ENCODE results near the gene CKAP2L.

Gene CKAP2L

GRCh38 chr2:112694182-112694581 is 70.2 kb downstream of the CKAP2L start:
- Mint-ChIP-seq H3K4me1 (ENCODE audit: low read depth in 2 of 2) (peaks cover 28 to 31% of the 10 kb centered on the region in 2 donors), H3K4me3 (no peak overlapping the region), H3K36me3 (ENCODE audit: insufficient read depth) (no peaks in the 10 kb centered on the region), H3K9me3 (no peaks in the 10 kb centered on the region), H3K27ac (no peak overlapping the region), H3K27me3 (no peaks in the 10 kb centered on the region)
- DNase-seq, result no peak
- no peak for ATAC-seq (replicated peaks)

DNA sequence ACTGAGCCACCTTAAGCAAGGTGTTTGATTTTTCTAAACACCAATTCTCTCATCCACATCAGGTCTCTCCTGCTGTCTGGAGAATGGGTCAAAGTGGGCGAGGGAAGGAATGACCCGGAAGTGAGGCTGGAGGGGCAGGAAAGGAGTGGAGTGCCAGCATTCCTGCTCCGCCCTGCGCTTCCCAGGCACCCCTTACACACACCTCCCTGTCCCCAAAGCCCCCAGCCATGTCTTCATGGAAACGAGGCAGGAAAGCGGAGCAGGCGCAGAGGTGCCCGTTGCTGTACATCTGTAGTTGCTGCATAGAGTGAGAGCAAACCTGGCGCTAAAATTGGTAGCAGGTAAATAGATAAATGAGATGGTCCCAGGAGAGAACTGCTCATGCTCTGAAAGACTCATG is 70.8 kb downstream of the CKAP2L start:
- ATAC-seq (replicated peaks), result no peak
- Mint-ChIP-seq H3K9me3 (no peaks in the 10 kb centered on the region), H3K4me3 (no peak overlapping the region), H3K36me3 (ENCODE audit: insufficient read depth) (no peaks in the 10 kb centered on the region), H3K27ac (peak overlapping the region; percentile 77 to 89), H3K4me1 (ENCODE audit: low read depth in 2 of 2) (peaks cover 28 to 31% of the 10 kb centered on the region in 2 donors), H3K27me3 (no peaks in the 10 kb centered on the region)
- DNase-seq, result no peak

DNA sequence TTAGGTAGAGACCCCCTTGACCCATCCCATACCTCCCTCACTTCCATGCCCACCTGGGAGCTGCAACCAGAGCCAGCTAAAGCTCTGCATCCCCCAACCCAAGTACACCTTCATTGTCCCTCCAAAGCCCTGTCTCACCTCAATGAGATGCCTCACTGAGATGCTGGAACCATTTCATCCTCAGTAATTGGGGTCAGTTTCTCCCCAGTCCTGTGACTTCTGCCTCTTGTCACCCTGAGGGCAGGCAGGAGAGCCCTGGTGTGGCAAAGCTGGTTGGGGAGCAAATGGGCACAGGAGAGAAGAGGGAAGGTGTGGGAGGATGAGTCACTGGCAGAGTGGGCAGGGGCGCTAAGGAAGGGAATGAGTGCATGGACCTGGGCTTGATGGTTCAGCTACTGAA is 71.5 kb downstream of the CKAP2L start:
- no peaks in the 10 kb centered on the region for H3K36me3 Mint-ChIP-seq (ENCODE audit: insufficient read depth)
- ATAC-seq (replicated peaks) (no peak), DNase-seq (no peak)
- H3K4me1 Mint-ChIP-seq (ENCODE audit: low read depth in 2 of 2), result peaks cover 28 to 31% of the 10 kb centered on the region in 2 donors
- no peaks in the 10 kb centered on the region for H3K27me3 Mint-ChIP-seq
- no peaks in the 10 kb centered on the region for H3K9me3 Mint-ChIP-seq
- peak overlapping the region; percentile 47 to 56 for H3K4me3 Mint-ChIP-seq
- peak overlapping the region; percentile 77 to 89 for H3K27ac Mint-ChIP-seq

- Mint-ChIP-seq H3K4me1 (ENCODE audit: low read depth in 2 of 2) (peaks cover 28 to 31% of the 10 kb centered on the region in 2 donors), H3K36me3 (ENCODE audit: insufficient read depth) (no peaks in the 10 kb centered on the region), H3K27me3 (no peaks in the 10 kb centered on the region), H3K27ac (peak overlapping the region; percentile 77 to 89), H3K4me3 (peak overlapping the region; percentile 47 to 56), H3K9me3 (no peaks in the 10 kb centered on the region)
- DNase-seq (peak; percentile 25 to 40 (median 33)), ATAC-seq (replicated peaks) (peak; percentile 84)
Measured at GRCh38 chr2:112692495-112692911, 71.9 kb downstream of the CKAP2L start.

DNA sequence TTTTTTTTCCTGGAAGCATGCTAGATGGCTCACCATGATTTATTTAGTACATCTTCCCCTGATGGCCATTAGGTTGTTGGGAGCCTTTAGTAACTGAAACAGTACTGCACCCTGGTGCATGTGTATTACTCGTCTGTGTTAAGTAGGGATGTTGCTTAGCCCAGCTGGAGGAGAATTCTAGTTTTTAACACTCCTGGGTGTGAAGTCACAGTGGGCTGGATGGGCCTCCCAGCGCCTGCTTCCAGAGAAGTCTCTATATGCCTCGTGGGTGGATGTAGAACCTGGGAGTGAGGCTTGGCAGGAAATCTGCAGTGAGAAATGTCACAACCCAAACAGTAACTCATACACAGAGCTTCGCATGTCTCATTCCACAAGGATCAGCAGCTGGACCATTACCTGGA is 72.5 kb downstream of the CKAP2L start:
- Mint-ChIP-seq H3K36me3 (ENCODE audit: insufficient read depth) (no peaks in the 10 kb centered on the region), H3K27ac (peak overlapping the region; percentile 77 to 89), H3K9me3 (no peaks in the 10 kb centered on the region), H3K27me3 (no peaks in the 10 kb centered on the region), H3K4me1 (ENCODE audit: low read depth in 2 of 2) (peaks cover 28 to 31% of the 10 kb centered on the region in 2 donors), H3K4me3 (peak overlapping the region; percentile 56 to 71)
- ATAC-seq (replicated peaks), result no peak
- no peak for DNase-seq

- Mint-ChIP-seq H3K4me1 (ENCODE audit: low read depth in 2 of 2) (peaks cover 28 to 31% of the 10 kb centered on the region in 2 donors), H3K9me3 (no peaks in the 10 kb centered on the region), H3K27ac (peak overlapping the region in 1 of 2 donors; percentile 78), H3K27me3 (no peaks in the 10 kb centered on the region), H3K4me3 (peak overlapping the region; percentile 56 to 71), H3K36me3 (ENCODE audit: insufficient read depth) (no peaks in the 10 kb centered on the region)
- ATAC-seq (replicated peaks) (peak; percentile 85), DNase-seq (peak; percentile 57 to 63 (median 59))
Measured at GRCh38 chr2:112690853-112691401, 73.5 kb downstream of the CKAP2L start.

DNA sequence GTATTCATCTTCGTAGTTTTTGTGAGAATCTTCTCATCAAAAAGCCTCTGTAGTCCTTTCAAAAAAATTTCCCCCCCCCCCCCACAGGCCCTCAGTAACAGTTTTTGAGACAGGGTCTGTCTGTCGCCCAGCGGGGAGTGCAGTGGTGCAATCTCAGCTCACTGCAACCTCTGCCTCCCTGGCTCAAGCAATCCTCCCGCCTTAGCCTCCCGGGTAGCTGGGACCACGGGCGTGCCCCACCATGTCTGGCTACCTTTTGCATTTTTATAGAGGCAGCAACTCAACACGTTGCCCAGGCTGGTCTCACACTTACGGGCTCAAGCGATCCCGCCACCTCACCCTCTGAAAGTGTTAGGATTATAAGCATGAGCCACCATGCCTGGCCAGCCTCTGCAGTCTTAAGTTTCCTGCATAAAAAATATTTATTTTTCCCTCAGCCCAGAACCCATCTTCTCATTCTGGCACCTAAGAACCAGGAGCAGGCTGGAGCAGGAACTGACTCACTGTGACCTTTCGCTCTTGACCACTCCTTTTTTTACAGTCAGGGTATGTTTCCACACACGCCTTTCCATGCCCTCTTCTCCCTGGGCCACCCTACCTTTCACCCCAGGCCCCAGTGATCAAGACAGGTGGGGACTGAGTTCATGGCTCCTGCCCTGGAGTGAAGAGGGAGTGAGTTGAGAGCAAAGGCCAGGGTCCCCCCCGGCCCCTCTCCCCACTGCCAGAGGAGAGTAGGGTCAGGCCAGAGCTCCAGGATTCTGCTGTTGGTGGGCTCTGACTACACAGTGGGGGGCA is 76.1 kb downstream of the CKAP2L start:
- DNase-seq, result no peak
- Mint-ChIP-seq H3K4me3 (no peak overlapping the region), H3K27ac (no peak overlapping the region), H3K36me3 (ENCODE audit: insufficient read depth) (no peaks in the 10 kb centered on the region), H3K27me3 (no peaks in the 10 kb centered on the region), H3K9me3 (no peaks in the 10 kb centered on the region), H3K4me1 (ENCODE audit: low read depth in 2 of 2) (peaks cover 34 to 38% of the 10 kb centered on the region in 2 donors)
- no peak for ATAC-seq (replicated peaks)

- no peak overlapping the region for H3K27ac Mint-ChIP-seq
- H3K4me3 Mint-ChIP-seq, result no peak overlapping the region
- no peak for DNase-seq
- no peaks in the 10 kb centered on the region for H3K9me3 Mint-ChIP-seq
- H3K36me3 Mint-ChIP-seq (ENCODE audit: insufficient read depth), result no peaks in the 10 kb centered on the region
- ATAC-seq (replicated peaks), result no peak
- peaks cover 27 to 31% of the 10 kb centered on the region in 2 donors for H3K4me1 Mint-ChIP-seq (ENCODE audit: low read depth in 2 of 2)
- no peaks in the 10 kb centered on the region for H3K27me3 Mint-ChIP-seq
Measured at GRCh38 chr2:112687522-112687921, 76.9 kb downstream of the CKAP2L start.

Measured in effector memory CD8-positive, alpha-beta T cell (primary cell).